ACC112 (cell line): ENCODE data around the gene SEC14L5.

ENCODE experiments used
- H2AFZ ChIP-seq: fragments of 200-600 bp; sonication (generic); one replicate; pipeline ENCODE4 v1.6.0; 2017; ENCODE audit warnings: antibody characterized with exemption, low read length; ENCODE audit not compliant: unreplicated experiment
- H3K27ac ChIP-seq: fragments of 200-600 bp; sonication (generic); 2 replicates; pipeline ENCODE4 v1.5.1; 2014; ENCODE audit warnings: low read depth, mild to moderate bottlenecking, antibody characterized with exemption, low read length, moderate library complexity
- H3K27me3 ChIP-seq: fragments of 200-600 bp; sonication (generic); 2 replicates; pipeline ENCODE4 v1.6.1; 2014; ENCODE audit warnings: mild to moderate bottlenecking, antibody characterized with exemption, low read length, moderate library complexity, mixed read lengths; ENCODE audit not compliant: insufficient read depth
- H3K36me3 ChIP-seq: fragments of 200-600 bp; sonication (generic); 2 replicates; pipeline ENCODE4 v1.6.1; 2016; ENCODE audit warnings: mild to moderate bottlenecking, antibody characterized with exemption, low read length, moderate library complexity, mixed read lengths; ENCODE audit not compliant: insufficient read depth
- H3K4me1 ChIP-seq: fragments of 200-600 bp; sonication (generic); one replicate; pipeline ENCODE4 v1.6.1; 2016; ENCODE audit warnings: low read length, mixed read lengths; ENCODE audit not compliant: insufficient read depth, unreplicated experiment, control insufficient read depth
- H3K4me3 ChIP-seq: fragments of 200-600 bp; sonication (generic); 2 replicates; pipeline ENCODE4 v1.5.1; 2014; ENCODE audit warnings: mild to moderate bottlenecking, low read depth, low read length
- H3K79me2 ChIP-seq: fragments of 200-600 bp; sonication (generic); one replicate; pipeline ENCODE4 v1.6.0; 2016; ENCODE audit warnings: low read length; ENCODE audit not compliant: control insufficient read depth, unreplicated experiment, insufficient read depth

Gene SEC14L5

GRCh38 chr16:5059386-5060072 is 101.4 kb downstream of the SEC14L5 start:
- Histone ChIP-seq H3K36me3 (no peaks in the 10 kb centered on the region), H3K4me1 (no peaks in the 10 kb centered on the region), H3K79me2 (no peaks in the 10 kb centered on the region), H3K27ac (no peak overlapping the region), H3K27me3 (peaks cover 14% of the 10 kb centered on the region; the same call in 1 of the 2 replicates), H2AFZ (no peak overlapping the region), H3K4me3 (no peak overlapping the region)

- no peaks in the 10 kb centered on the region for H3K36me3 ChIP-seq
- H3K79me2 ChIP-seq = no peaks in the 10 kb centered on the region
- H3K4me3 ChIP-seq = no peak overlapping the region
- no peak overlapping the region for H3K27ac ChIP-seq
- no peak overlapping the region for H2AFZ ChIP-seq
- no peaks in the 10 kb centered on the region for H3K4me1 ChIP-seq
- peaks cover 15% of the 10 kb centered on the region; the same call in 1 of the 2 replicates for H3K27me3 ChIP-seq
Measured at GRCh38 chr16:5060073-5060641, 102.0 kb downstream of the SEC14L5 start.

- H3K79me2 ChIP-seq = no peaks in the 10 kb centered on the region
- no peak overlapping the region for H3K27ac ChIP-seq
- no peak overlapping the region for H3K4me3 ChIP-seq
- H3K27me3 ChIP-seq = peaks cover 21% of the 10 kb centered on the region; the same call in 1 of the 2 replicates
- H3K4me1 ChIP-seq = no peaks in the 10 kb centered on the region
- no peaks in the 10 kb centered on the region for H3K36me3 ChIP-seq
- no peak overlapping the region for H2AFZ ChIP-seq
Measured at GRCh38 chr16:5062051-5062450, 103.9 kb downstream of the SEC14L5 start.

- Histone ChIP-seq H3K79me2 (no peaks in the 10 kb centered on the region), H3K36me3 (no peaks in the 10 kb centered on the region), H3K4me1 (no peaks in the 10 kb centered on the region), H2AFZ (no peak overlapping the region), H3K27me3 (peaks cover 21% of the 10 kb centered on the region; the same call in 1 of the 2 replicates), H3K27ac (no peak overlapping the region), H3K4me3 (no peak overlapping the region)
Measured at GRCh38 chr16:5062790-5063765, 104.9 kb downstream of the SEC14L5 start.

DNA sequence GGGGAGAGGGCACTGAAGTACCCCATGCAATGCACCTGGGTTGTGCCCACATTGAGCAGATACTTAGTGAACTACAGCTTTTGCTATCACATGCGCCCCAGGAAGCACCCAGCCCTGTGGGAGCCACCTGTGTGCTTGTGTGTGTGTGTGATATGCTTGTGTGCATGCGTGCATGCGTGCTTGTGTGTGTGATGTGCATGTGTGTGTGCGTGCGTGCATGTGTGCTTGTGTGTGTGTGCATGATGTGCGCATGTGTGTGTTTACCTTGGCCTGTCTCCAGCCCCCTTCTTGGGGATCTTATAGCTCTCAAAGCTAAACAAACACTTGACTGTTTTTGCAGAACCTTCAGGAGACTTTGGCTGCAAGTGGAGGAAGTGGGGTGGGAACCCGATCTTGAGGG is 106.8 kb downstream of the SEC14L5 start:
- H2AFZ ChIP-seq = no peak overlapping the region
- H3K27ac ChIP-seq = no peak overlapping the region
- H3K79me2 ChIP-seq = no peaks in the 10 kb centered on the region
- H3K4me1 ChIP-seq = no peaks in the 10 kb centered on the region
- H3K36me3 ChIP-seq = no peaks in the 10 kb centered on the region
- no peak overlapping the region for H3K4me3 ChIP-seq
- H3K27me3 ChIP-seq = peaks cover 21% of the 10 kb centered on the region; the same call in 1 of the 2 replicates

DNA sequence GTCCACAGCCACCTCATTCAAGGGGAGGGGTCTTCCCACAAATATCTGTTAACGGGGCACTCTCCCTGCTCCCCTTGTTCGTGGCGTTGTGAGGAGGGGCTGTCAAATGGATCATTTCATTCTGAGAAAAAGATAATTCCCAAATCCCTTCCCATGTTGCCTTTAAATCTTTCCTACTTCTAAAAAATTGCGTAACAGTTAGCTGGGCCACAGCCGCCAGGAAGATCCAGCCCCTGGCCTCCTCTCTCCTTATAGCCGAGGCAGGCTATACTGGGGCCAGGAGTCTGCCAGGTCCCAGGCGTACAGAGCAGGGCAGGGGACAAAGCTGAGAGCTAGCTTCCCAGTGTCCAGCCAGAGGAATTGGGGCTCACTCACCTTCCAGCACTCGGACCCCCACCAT is 107.2 kb downstream of the SEC14L5 start:
- no peak overlapping the region for H2AFZ ChIP-seq
- no peaks in the 10 kb centered on the region for H3K79me2 ChIP-seq
- H3K27ac ChIP-seq = no peak overlapping the region
- no peak overlapping the region for H3K4me3 ChIP-seq
- no peaks in the 10 kb centered on the region for H3K36me3 ChIP-seq
- peaks cover 21% of the 10 kb centered on the region; the same call in 1 of the 2 replicates for H3K27me3 ChIP-seq
- H3K4me1 ChIP-seq = no peaks in the 10 kb centered on the region

DNA sequence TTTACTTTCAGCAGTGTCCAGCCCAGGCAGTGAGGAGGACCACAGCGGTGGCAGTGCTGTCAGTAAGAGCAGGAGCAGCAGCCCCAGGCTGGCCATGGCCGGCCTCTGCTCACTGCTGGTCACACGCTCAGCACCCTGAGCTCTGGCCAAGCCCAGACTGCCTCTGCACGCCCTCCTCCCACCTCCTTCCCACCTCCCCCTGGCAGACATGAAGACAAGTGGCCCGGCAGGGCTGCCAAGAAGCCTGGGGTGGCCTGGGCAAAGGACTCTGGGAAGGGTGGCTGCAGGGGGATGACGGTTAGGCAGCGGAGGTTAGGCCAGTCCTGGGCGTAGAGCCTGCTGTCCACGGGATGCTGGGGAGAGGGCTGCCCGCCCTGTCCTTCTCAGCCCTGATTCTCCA is 107.7 kb downstream of the SEC14L5 start, which contains the start of gene C16orf89:
Gene C16orf89, minus strand, starts transcription at position 144 of the 400 bp plus-strand sequence. Its CDS starts 48 bp downstream, at position 96.
- Histone ChIP-seq H3K4me3 (no peak within 1 kb of the TSS), H2AFZ (no peak within 1 kb of the TSS), H3K4me1 (no peaks in the 10 kb centered on the region), H3K79me2 (no peaks in the 10 kb centered on the region), H3K27me3 (peaks cover 21% of the 10 kb centered on the region; the same call in 1 of the 2 replicates), H3K27ac (no peak within 1 kb of the TSS), H3K36me3 (no peaks in the 10 kb centered on the region)

GRCh38 chr16:5066511-5066910 is 108.4 kb downstream of the SEC14L5 start:
- H3K4me3 ChIP-seq = no peak overlapping the region
- peaks cover 21% of the 10 kb centered on the region; the same call in 1 of the 2 replicates for H3K27me3 ChIP-seq
- no peak overlapping the region for H2AFZ ChIP-seq
- no peak overlapping the region for H3K27ac ChIP-seq
- no peaks in the 10 kb centered on the region for H3K79me2 ChIP-seq
- H3K4me1 ChIP-seq = peaks cover 5% of the 10 kb centered on the region
- H3K36me3 ChIP-seq = no peaks in the 10 kb centered on the region
